ENCODE results near the gene TMPRSS3.

TMPRSS3 gene

GRCh38 chr21:42369821-42370220 lies 26.0 kb downstream of the TMPRSS3 start:
- DNase-seq: no peak

GRCh38 chr21:42367367-42368165 lies 28.3 kb downstream of the TMPRSS3 start:
- DNase-seq: no peak

- DNase-seq: no peak
Measured at GRCh38 chr21:42366292-42367010, 29.4 kb downstream of the TMPRSS3 start, which contains the start of gene TFF1. Gene TFF1 (minus strand): TSS chr21:42366535. CDS start chr21:42366495, 40 bp downstream.

GRCh38 chr21:42365770-42366169 lies 30.1 kb downstream of the TMPRSS3 start:
- DNase-seq: no peak

GRCh38 chr21:42364304-42364865 lies 31.5 kb downstream of the TMPRSS3 start:
- DNase-seq: no peak

GRCh38 chr21:42363312-42363711 lies 32.5 kb downstream of the TMPRSS3 start:
- no peak for DNase-seq

GRCh38 chr21:42362700-42363099 lies 33.2 kb downstream of the TMPRSS3 start:
- DNase-seq: no peak

GRCh38 chr21:42362198-42362597 lies 33.7 kb downstream of the TMPRSS3 start:
- no peak for DNase-seq

GRCh38 chr21:42361286-42361685 lies 34.6 kb downstream of the TMPRSS3 start:
- DNase-seq: no peak

- no peak for DNase-seq
Measured at GRCh38 chr21:42360317-42360716, 35.5 kb downstream of the TMPRSS3 start.

- DNase-seq: no peak
Measured at GRCh38 chr21:42358937-42359336, 36.9 kb downstream of the TMPRSS3 start.

- no peak for DNase-seq
Measured at GRCh38 chr21:42358261-42358660, 37.6 kb downstream of the TMPRSS3 start.

- DNase-seq: no peak
Measured at GRCh38 chr21:42357307-42357706, 38.5 kb downstream of the TMPRSS3 start.

- DNase-seq: no peak
Measured at GRCh38 chr21:42356650-42357049, 39.2 kb downstream of the TMPRSS3 start.

GRCh38 chr21:42356046-42356445 lies 39.8 kb downstream of the TMPRSS3 start:
- DNase-seq: no peak

GRCh38 chr21:42353623-42354022 lies 42.2 kb downstream of the TMPRSS3 start:
- DNase-seq: no peak

- DNase-seq: no peak
Measured at GRCh38 chr21:42352441-42353095, 43.3 kb downstream of the TMPRSS3 start.

- no peak for DNase-seq
Measured at GRCh38 chr21:42351626-42352440, 44.0 kb downstream of the TMPRSS3 start.

- DNase-seq: no peak
Measured at GRCh38 chr21:42350927-42351426, 44.9 kb downstream of the TMPRSS3 start, which contains the start of gene TFF2. Gene TFF2 (minus strand): TSS chr21:42350994. CDS start chr21:42350957, 37 bp downstream.

- no peak for DNase-seq
Measured at GRCh38 chr21:42350318-42350910, 45.4 kb downstream of the TMPRSS3 start.

Measured in NCI-H2029 (cell line).